ENCODE data around the gene LRMDA.

DNA sequence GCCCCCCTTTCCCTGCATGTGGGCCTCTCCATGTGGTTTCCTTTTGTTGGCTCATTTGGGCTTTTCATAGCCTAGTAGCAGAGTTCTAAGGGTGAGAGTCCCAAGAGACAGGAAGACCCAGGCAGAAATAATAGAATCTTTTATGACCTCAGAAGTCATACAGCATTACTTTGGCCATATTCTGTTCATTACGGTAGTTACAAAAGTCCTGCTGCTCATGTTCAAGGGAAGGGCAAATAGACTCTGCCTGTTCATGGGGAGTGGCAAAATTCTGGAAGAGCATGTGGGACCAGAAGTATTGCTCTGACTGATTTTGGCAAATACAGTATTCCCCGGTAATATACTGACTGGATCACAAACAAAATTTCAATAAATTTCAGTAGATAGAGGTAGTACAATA, 910.3 kb downstream of the LRMDA start:
- TF ChIP-seq MAX (IDR thresholded peaks at IDR 0.05; ENCODE audit: insufficient read depth, insufficient read length) (no peak), CTCF (IDR thresholded peaks at IDR 0.05; ENCODE audit: extremely low read depth in 1 of 2, insufficient read depth in 1 of 2, low read depth in 1 of 2, low read length in 2 of 2) (no peak), POLR2AphosphoS5 (IDR thresholded peaks at IDR 0.05; ENCODE audit: insufficient read depth, low read depth, low read length) (no peak), POLR2A (IDR thresholded peaks at IDR 0.05; ENCODE audit: low read depth, low read length) (no peak), EZH2 (IDR thresholded peaks at IDR 0.05; ENCODE audit: borderline replicate concordance, low read depth, low read length, severe bottlenecking) (no peak), JUN (IDR thresholded peaks at IDR 0.05; ENCODE audit: borderline replicate concordance, insufficient read depth, insufficient read length, low read depth) (no peak), MYC (IDR thresholded peaks at IDR 0.05; ENCODE audit: low read depth, low read length) (no peak), GATA2 (IDR thresholded peaks at IDR 0.05; ENCODE audit: insufficient read depth, insufficient read length, low read depth, low read length) (no peak), FOS (IDR thresholded peaks at IDR 0.05; ENCODE audit: borderline replicate concordance, insufficient read depth, low read length) (no peak)
